COR-L47 (cell line): Measurements from ENCODE around the gene AOPEP.
A peak's percentile ranks its signal among the peaks of the same experiment; 100 is the strongest.

Experiments
- DNase-seq: peaks from one replicate; lab custom pipeline; 2025; lab: John Stamatoyannopoulos, UW

The AOPEP gene

GRCh38 chr9:94761481-94761880 is 35.0 kb downstream of the AOPEP start:
- DNase-seq, result no peak

- DNase-seq, result no peak
Observed at GRCh38 chr9:94767331-94768072, 41.0 kb downstream of the AOPEP start.

GRCh38 chr9:94768766-94769165 is 42.3 kb downstream of the AOPEP start:
- DNase-seq, result peak; percentile 36

- no peak for DNase-seq
Observed at GRCh38 chr9:94770334-94770733, 43.8 kb downstream of the AOPEP start.

- no peak for DNase-seq
Observed at GRCh38 chr9:94771096-94771495, 44.6 kb downstream of the AOPEP start.

- DNase-seq, result no peak
Observed at GRCh38 chr9:94772144-94772543, 45.6 kb downstream of the AOPEP start.

- peak; percentile 95 for DNase-seq
Observed at GRCh38 chr9:94772639-94773303, 46.3 kb downstream of the AOPEP start.

GRCh38 chr9:94773655-94774054 is 47.2 kb downstream of the AOPEP start:
- no peak for DNase-seq

- DNase-seq, result no peak
Observed at GRCh38 chr9:94778013-94778412, 51.5 kb downstream of the AOPEP start.

GRCh38 chr9:94779031-94779430 is 52.5 kb downstream of the AOPEP start:
- DNase-seq, result no peak

GRCh38 chr9:94779693-94780290 is 53.3 kb downstream of the AOPEP start:
- peak; percentile 40 for DNase-seq

- DNase-seq, result no peak
Observed at GRCh38 chr9:94780516-94780950, 54.0 kb downstream of the AOPEP start.

- DNase-seq, result no peak
Observed at GRCh38 chr9:94782355-94783101, 56.0 kb downstream of the AOPEP start.

- peak; percentile 88 for DNase-seq
Observed at GRCh38 chr9:94783102-94783682, 56.7 kb downstream of the AOPEP start.

GRCh38 chr9:94783928-94784327 is 57.4 kb downstream of the AOPEP start:
- DNase-seq, result no peak

- no peak for DNase-seq
Observed at GRCh38 chr9:94785215-94786169, 59.0 kb downstream of the AOPEP start.

- DNase-seq, result no peak
Observed at GRCh38 chr9:94786586-94786985, 60.1 kb downstream of the AOPEP start.

GRCh38 chr9:94787266-94787665 is 60.8 kb downstream of the AOPEP start:
- DNase-seq, result no peak

- no peak for DNase-seq
Observed at GRCh38 chr9:94788570-94789105, 62.1 kb downstream of the AOPEP start.

GRCh38 chr9:94791435-94791834 is 64.9 kb downstream of the AOPEP start:
- no peak for DNase-seq

GRCh38 chr9:94792511-94792910 is 66.0 kb downstream of the AOPEP start:
- no peak for DNase-seq
